Activated B cell treated with CpG ODN at 0.5 μM for 24 hours (primary cell): ENCODE measurements around the gene DERL3. TPM values are rescaled to one million over a fixed set of nuclear protein-coding genes. Genes with fewer than 3 reads are reported as not detected.

ENCODE experiments used
- ATAC-seq: fragments of 200-7000 bp; cut with Tn5 transposase; one replicate; pipeline ENCODE4 v1.10.0; 2021; ENCODE audit warnings: low read depth, mild to moderate bottlenecking, moderate library complexity
- CTCF ChIA-PET: fragments of 350-600 bp; sonication (Branson Sonifier 250); formaldehyde crosslinking; loops from one replicate; lab custom pipeline; 2021; ENCODE audit warnings: antibody characterized with exemption; lab: Charles Lee
- POLR2A ChIA-PET: fragments of 350-600 bp; sonication (Branson Sonifier 250); formaldehyde crosslinking; loops from one replicate; lab custom pipeline; 2021; ENCODE audit warnings: antibody characterized with exemption; lab: Charles Lee
- DNase-seq: peaks from one replicate; pipeline ENCODE4 v3.0.0; 2022
- H3K27ac Mint-ChIP-seq: one replicate; pipeline ENCODE4 v1.8.0; 2020; ENCODE audit warnings: mixed read lengths
- H3K27me3 Mint-ChIP-seq: one replicate; pipeline ENCODE4 v1.8.0; 2021; ENCODE audit warnings: mixed read lengths
- H3K36me3 Mint-ChIP-seq: one replicate; pipeline ENCODE4 v1.8.0; 2021; ENCODE audit warnings: low read depth, mixed read lengths
- H3K4me1 Mint-ChIP-seq: one replicate; pipeline ENCODE4 v1.8.0; 2021; ENCODE audit warnings: mixed read lengths
- H3K4me3 Mint-ChIP-seq: one replicate; pipeline ENCODE4 v1.8.0; 2020; ENCODE audit warnings: mild to moderate bottlenecking, mixed read lengths
- H3K9me3 Mint-ChIP-seq: one replicate; pipeline ENCODE4 v1.8.0; 2020; ENCODE audit warnings: mixed read lengths
- intact Hi-C: fragments of 100-400 bp; cut with micrococcal nuclease; formaldehyde crosslinking; loops from one replicate; pipeline ENCODE4 v1.15.1; 2024
- total RNA-seq: library from RNA; stranded (reverse); gene quantifications from 2 replicates; pipeline ENCODE4 v1.2.3, GENCODE V29; 2022
- TF ChIP-seq, protein P1 (sequence below): fragments of 200-600 bp; IDR thresholded peaks from one replicate; pipeline ENCODE4 v1.8.0; 2022; ENCODE audit warnings: antibody characterized with exemption, mild to moderate bottlenecking

The DERL3 gene
- total RNA-seq, 1 donor from 2014 or later, result 18.3 TPM

DNA sequence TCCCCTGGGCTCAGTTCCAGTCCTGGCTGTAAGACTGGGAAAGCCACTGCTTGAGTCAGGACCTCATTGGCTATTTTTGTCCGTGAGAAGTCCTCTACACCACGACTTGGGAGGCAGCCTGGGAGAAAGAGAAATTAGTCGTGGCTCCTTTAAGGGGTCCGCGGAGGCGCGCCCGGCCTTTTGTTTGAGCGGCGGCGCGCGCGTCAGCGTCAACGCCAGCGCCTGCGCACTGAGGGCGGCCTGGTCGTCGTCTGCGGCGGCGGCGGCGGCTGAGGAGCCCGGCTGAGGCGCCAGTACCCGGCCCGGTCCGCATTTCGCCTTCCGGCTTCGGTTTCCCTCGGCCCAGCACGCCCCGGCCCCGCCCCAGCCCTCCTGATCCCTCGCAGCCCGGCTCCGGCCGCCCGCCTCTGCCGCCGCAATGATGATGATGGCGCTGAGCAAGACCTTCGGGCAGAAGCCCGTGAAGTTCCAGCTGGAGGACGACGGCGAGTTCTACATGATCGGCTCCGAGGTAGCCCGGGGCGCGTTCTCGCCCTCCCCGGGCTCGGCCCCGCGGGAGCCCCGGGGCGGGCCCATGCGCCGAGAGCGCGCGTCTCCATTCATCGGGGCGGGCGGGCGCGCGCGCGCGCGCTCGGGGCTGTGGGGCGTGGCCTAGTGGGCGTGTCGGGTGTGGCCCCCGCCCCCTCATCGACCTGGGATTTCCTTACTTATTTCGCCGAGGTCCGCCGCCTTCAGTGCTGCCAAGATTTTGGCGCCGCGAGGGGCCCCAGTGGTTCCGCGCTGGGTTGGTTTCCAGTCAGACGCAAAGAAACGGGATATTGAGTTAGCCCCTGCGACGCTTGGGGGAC, 51.8 kb downstream of the DERL3 start, which contains the start of gene SMARCB1:
SMARCB1 (plus strand) TSS at position 215 of the 848 bp plus-strand sequence; CDS start at position 419, 204 bp downstream.
- TF ChIP-seq, protein P1, sequence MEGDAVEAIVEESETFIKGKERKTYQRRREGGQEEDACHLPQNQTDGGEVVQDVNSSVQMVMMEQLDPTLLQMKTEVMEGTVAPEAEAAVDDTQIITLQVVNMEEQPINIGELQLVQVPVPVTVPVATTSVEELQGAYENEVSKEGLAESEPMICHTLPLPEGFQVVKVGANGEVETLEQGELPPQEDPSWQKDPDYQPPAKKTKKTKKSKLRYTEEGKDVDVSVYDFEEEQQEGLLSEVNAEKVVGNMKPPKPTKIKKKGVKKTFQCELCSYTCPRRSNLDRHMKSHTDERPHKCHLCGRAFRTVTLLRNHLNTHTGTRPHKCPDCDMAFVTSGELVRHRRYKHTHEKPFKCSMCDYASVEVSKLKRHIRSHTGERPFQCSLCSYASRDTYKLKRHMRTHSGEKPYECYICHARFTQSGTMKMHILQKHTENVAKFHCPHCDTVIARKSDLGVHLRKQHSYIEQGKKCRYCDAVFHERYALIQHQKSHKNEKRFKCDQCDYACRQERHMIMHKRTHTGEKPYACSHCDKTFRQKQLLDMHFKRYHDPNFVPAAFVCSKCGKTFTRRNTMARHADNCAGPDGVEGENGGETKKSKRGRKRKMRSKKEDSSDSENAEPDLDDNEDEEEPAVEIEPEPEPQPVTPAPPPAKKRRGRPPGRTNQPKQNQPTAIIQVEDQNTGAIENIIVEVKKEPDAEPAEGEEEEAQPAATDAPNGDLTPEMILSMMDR, result no peak
- ATAC-seq (peak; percentile 85), DNase-seq (peak; percentile 89)
- Mint-ChIP-seq H3K27me3 (no peaks in the 10 kb centered on the region), H3K36me3 (peaks cover 27% of the 10 kb centered on the region), H3K4me1 (peaks cover 51% of the 10 kb centered on the region), H3K9me3 (no peaks in the 10 kb centered on the region), H3K27ac (peak within 1 kb of the TSS; percentile 88), H3K4me3 (peak within 1 kb of the TSS; percentile 90)
- POLR2A ChIA-PET, result interaction anchor here (0.8 to 3.2 kb wide), 11 partner anchors 9 to 70 kb away, joined by 3 to 20 read pairs (median 6); partner anchors contain the start of genes DERL3, MMP11, SLC2A11 and VPREB3
- CTCF ChIA-PET, result interaction anchor here (1.2 to 1.4 kb wide), 2 partner anchors 15 to 63 kb away, joined by 4 read pairs; partner anchors contain the start of gene MMP11
- intact Hi-C loops, result loop anchor here (1.0 to 5.0 kb wide), 6 partner anchors 13 to 125 kb away; partner anchors contain the start of gene DERL3

DNA sequence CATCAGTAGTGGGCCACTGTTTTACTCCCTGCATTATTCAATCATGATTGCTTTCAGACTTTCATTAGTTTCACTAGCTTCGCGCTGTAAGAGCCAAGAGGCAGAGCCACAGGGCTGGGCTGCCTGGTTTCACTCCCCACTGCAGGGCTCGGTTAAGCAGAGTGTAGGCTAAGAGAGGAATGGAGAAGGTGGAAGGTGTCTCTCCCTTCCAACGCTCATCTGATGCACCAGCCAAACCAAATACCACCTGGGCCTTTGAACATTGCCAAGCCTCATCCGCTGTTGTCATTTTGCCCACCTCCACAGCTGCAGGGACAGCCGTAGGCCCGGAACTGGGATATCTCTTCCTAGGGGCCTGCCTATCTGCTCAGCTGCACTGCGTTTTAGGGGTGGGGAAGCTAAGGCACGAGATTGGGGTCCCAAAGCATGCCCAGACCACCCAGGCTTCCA, 52.5 kb downstream of the DERL3 start:
- intact Hi-C loops, result loop anchor here (1.0 to 5.0 kb wide), 3 partner anchors 13 to 126 kb away; no protein-coding TSS in a partner anchor
- Mint-ChIP-seq H3K9me3 (no peaks in the 10 kb centered on the region), H3K27ac (peak overlapping the region; percentile 88), H3K4me1 (peaks cover 45% of the 10 kb centered on the region), H3K27me3 (no peaks in the 10 kb centered on the region), H3K36me3 (peaks cover 20% of the 10 kb centered on the region), H3K4me3 (peak overlapping the region; percentile 90)
- POLR2A ChIA-PET, result interaction anchor here (0.5 to 3.2 kb wide), 10 partner anchors 9 to 378 kb away, joined by 3 to 20 read pairs (median 6); partner anchors contain the start of genes MMP11 and SLC2A11
- CTCF ChIA-PET, result interaction anchor here (0.9 kb wide), 1 partner anchor 11 kb away, joined by 3 read pairs; no protein-coding TSS in a partner anchor
- ATAC-seq (no peak), DNase-seq (no peak)
- TF ChIP-seq, protein P1, result no peak

Other genes starting within 250 kb of the DERL3 start
- gene DRICH1, start 206.7 kb downstream of the DERL3 start, total RNA-seq, result 0.64 and 1.5 TPM in 2 replicates
- gene RGL4, start 148.0 kb downstream of the DERL3 start, total RNA-seq, result 0.42 and 0.81 TPM in 2 replicates
- 4.0 and 4.9 TPM in 2 replicates for gene ZNF70, start 87.9 kb downstream of the DERL3 start, total RNA-seq
- gene VPREB3, start 84.6 kb downstream of the DERL3 start, total RNA-seq, result 15.0 and 15.9 TPM in 2 replicates
- 0.31 and 0.37 TPM in 2 replicates for gene C22orf15, start 76.0 kb downstream of the DERL3 start, total RNA-seq
- 63.4 and 68.8 TPM in 2 replicates for gene CHCHD10, start 71.0 kb downstream of the DERL3 start, total RNA-seq
- 3.6 TPM in 2 replicates for gene MMP11, start 66.2 kb downstream of the DERL3 start, total RNA-seq
- gene SMARCB1, start 52.0 kb downstream of the DERL3 start, total RNA-seq, result 156 and 161 TPM in 2 replicates
- gene SLC2A11, start 18.9 kb upstream of the DERL3 start, total RNA-seq, result 24.0 and 30.2 TPM in 2 replicates
- 308 and 349 TPM in 2 replicates for gene MIF, start 55.4 kb upstream of the DERL3 start, total RNA-seq
- not detected in 2 replicates for gene GSTT2B, start 122.2 kb upstream of the DERL3 start, total RNA-seq
- gene DDTL, start 127.9 kb upstream of the DERL3 start, total RNA-seq, result 2.4 and 3.1 TPM in 2 replicates
- 107 and 113 TPM in 2 replicates for gene DDT, start 135.4 kb upstream of the DERL3 start, total RNA-seq
- not detected in 2 replicates for gene GSTT2, start 141.1 kb upstream of the DERL3 start, total RNA-seq
- not detected in 2 replicates for gene GSTT4, start 166.4 kb upstream of the DERL3 start, total RNA-seq
- gene CABIN1, start 172.3 kb upstream of the DERL3 start, total RNA-seq, result 56.9 and 65.4 TPM in 2 replicates